ENCODE data around the gene PSMB2. TPM values are rescaled to one million over a fixed set of nuclear protein-coding genes. Genes with fewer than 3 reads are reported as not detected.

PSMB2 gene
- polyA plus RNA-seq, 1 donor from 2014 or later = 48.2 TPM

GRCh38 chr1:35672116-35672515, 30.8 kb upstream of the PSMB2 start:
- Histone ChIP-seq H3K79me2 (replicated peaks; ENCODE audit: insufficient read depth, low read length) (no peaks in the 10 kb centered on the region), H3K4me3 (ENCODE audit: low read length) (no peak overlapping the region), H4K20me1 (ENCODE audit: insufficient read depth) (no peaks in the 10 kb centered on the region), H2AFZ (ENCODE audit: low read depth, low read length) (no peak overlapping the region), H3K9ac (ENCODE audit: low read length) (no peak overlapping the region), H3K36me3 (ENCODE audit: insufficient read depth, low read length) (no peaks in the 10 kb centered on the region), H3K4me2 (ENCODE audit: low read length) (no peak overlapping the region), H3K27me3 (ENCODE audit: insufficient read depth, low read depth, low read length) (peaks cover 2% of the 10 kb centered on the region), H3K9me2 (ENCODE audit: insufficient read depth, low read length) (no peaks in the 10 kb centered on the region), H3K27ac (ENCODE audit: low read length) (no peak overlapping the region), H3K9me3 (ENCODE audit: low read length) (no peaks in the 10 kb centered on the region), H3F3A (ENCODE audit: insufficient read depth, low read length, poor library complexity, severe bottlenecking) (no peaks in the 10 kb centered on the region)
- TF ChIP-seq CTCF (IDR thresholded peaks at IDR 0.05; ENCODE audit: poor library complexity, severe bottlenecking) (no peak), MXI1 (conservative IDR thresholded peaks at IDR 0.05; ENCODE audit: poor library complexity, severe bottlenecking) (no peak), REST (IDR thresholded peaks at IDR 0.05; ENCODE audit: borderline replicate concordance) (no peak), SMC3 (conservative IDR thresholded peaks at IDR 0.05; ENCODE audit: poor library complexity) (no peak), TAF1 (IDR thresholded peaks at IDR 0.05; ENCODE audit: low read depth) (no peak), EZH2 (IDR thresholded peaks at IDR 0.05; ENCODE audit: borderline replicate concordance, insufficient read depth, low read length, poor library complexity, severe bottlenecking) (no peak), RAD21 (conservative IDR thresholded peaks at IDR 0.05) (no peak), EP300 (conservative IDR thresholded peaks at IDR 0.05; ENCODE audit: poor library complexity, severe bottlenecking) (no peak), POLR2AphosphoS5 (IDR thresholded peaks at IDR 0.05) (no peak)

- Histone ChIP-seq H3K4me3 (ENCODE audit: low read length) (no peak overlapping the region), H3K79me2 (replicated peaks; ENCODE audit: insufficient read depth, low read length) (no peaks in the 10 kb centered on the region), H3K9me3 (ENCODE audit: low read length) (no peaks in the 10 kb centered on the region), H3K36me3 (ENCODE audit: insufficient read depth, low read length) (no peaks in the 10 kb centered on the region), H3K9ac (ENCODE audit: low read length) (no peak overlapping the region), H3K9me2 (ENCODE audit: insufficient read depth, low read length) (no peaks in the 10 kb centered on the region), H3K27ac (ENCODE audit: low read length) (no peak overlapping the region), H2AFZ (ENCODE audit: low read depth, low read length) (no peak overlapping the region), H3F3A (ENCODE audit: insufficient read depth, low read length, poor library complexity, severe bottlenecking) (no peaks in the 10 kb centered on the region), H4K20me1 (ENCODE audit: insufficient read depth) (no peaks in the 10 kb centered on the region), H3K27me3 (ENCODE audit: insufficient read depth, low read depth, low read length) (peaks cover 2% of the 10 kb centered on the region), H3K4me2 (ENCODE audit: low read length) (no peak overlapping the region)
- no peak for TF ChIP-seq SMC3 (conservative IDR thresholded peaks at IDR 0.05; ENCODE audit: poor library complexity)
- no peak for TF ChIP-seq EZH2 (IDR thresholded peaks at IDR 0.05; ENCODE audit: borderline replicate concordance, insufficient read depth, low read length, poor library complexity, severe bottlenecking)
- no peak for TF ChIP-seq POLR2AphosphoS5 (IDR thresholded peaks at IDR 0.05)
- no peak for TF ChIP-seq CTCF (IDR thresholded peaks at IDR 0.05; ENCODE audit: poor library complexity, severe bottlenecking)
- TF ChIP-seq REST (IDR thresholded peaks at IDR 0.05; ENCODE audit: borderline replicate concordance) = no peak
- no peak for TF ChIP-seq TAF1 (IDR thresholded peaks at IDR 0.05; ENCODE audit: low read depth)
- TF ChIP-seq MXI1 (conservative IDR thresholded peaks at IDR 0.05; ENCODE audit: poor library complexity, severe bottlenecking) = no peak
- TF ChIP-seq EP300 (conservative IDR thresholded peaks at IDR 0.05; ENCODE audit: poor library complexity, severe bottlenecking) = no peak
- TF ChIP-seq RAD21 (conservative IDR thresholded peaks at IDR 0.05) = no peak
Observed at GRCh38 chr1:35668506-35668905, 27.2 kb upstream of the PSMB2 start.

Data from neural cell (in vitro differentiated cells).